ENCODE results near the gene MYO5B. TPM values are rescaled to one million over a fixed set of nuclear protein-coding genes. Genes with fewer than 3 reads are reported as not detected.

MYO5B gene
- polyA plus RNA-seq, 1 donor (not counting 4 experiments of a cell fraction or from before 2014, with no cell fraction given) = 6.8 TPM

GRCh38 chr18:49842656-49843055, 352.3 kb downstream of the MYO5B start:
- Histone ChIP-seq H3K79me2 (ENCODE audit: control insufficient read depth, insufficient read depth, low read length) (no peaks in the 10 kb centered on the region), H3K36me3 (ENCODE audit: control insufficient read depth in 2 of 2, extremely low read depth in 1 of 2, insufficient read depth in 2 of 2, low read length in 2 of 2) (peaks cover 4% of the 10 kb centered on the region in 2 experiments), H3K9ac (ENCODE audit: control insufficient read depth, extremely low read depth, insufficient read depth, low read length) (no peak overlapping the region), H3K27ac (ENCODE audit: control insufficient read depth, insufficient read depth, low read length) (no peak overlapping the region), H3K4me2 (ENCODE audit: control insufficient read depth, extremely low read depth, insufficient read depth, low read depth, low read length) (no peak overlapping the region), H4K20me1 (ENCODE audit: control insufficient read depth, extremely low read depth, insufficient read depth, low read length) (no peaks in the 10 kb centered on the region), H3K9me3 (ENCODE audit: control insufficient read depth, low read depth, low read length) (no peaks in the 10 kb centered on the region), H3K27me3 (ENCODE audit: control insufficient read depth, extremely low read depth, insufficient read depth, low read length) (no peaks in the 10 kb centered on the region), H3K9me1 (ENCODE audit: control insufficient read depth, extremely low read depth, insufficient read depth, low read length) (no peaks in the 10 kb centered on the region), H3K4me1 (ENCODE audit: control insufficient read depth, extremely low read depth, insufficient read depth, low read length) (peaks cover 8% of the 10 kb centered on the region), H3K4me3 (ENCODE audit: control insufficient read depth in 2 of 3, extremely low read depth in 1 of 3, insufficient read depth in 2 of 3, low read depth in 1 of 3, low read length in 3 of 3) (no peak overlapping the region), H2AFZ (ENCODE audit: control insufficient read depth, low read length) (no peak overlapping the region)
- no peak for TF ChIP-seq CTCF (optimal IDR thresholded peaks at IDR 0.05 in 1 of 3, IDR thresholded peaks at IDR 0.05 in 1 of 3, conservative IDR thresholded peaks at IDR 0.05 in 1 of 3; ENCODE audit: extremely low read depth in 1 of 3, insufficient read depth in 2 of 3, low read length in 3 of 3)
- TF ChIP-seq EZH2 (IDR thresholded peaks at IDR 0.05; ENCODE audit: low read length) = no peak
- dilution Hi-C loops (cut with MboI; ENCODE audit: extremely low pct_ligation_motif_present, low sequenced_read_pairs) = no loop called here
- no peak for FAIRE-seq
- DNase-seq (ENCODE audit: low read depth, low spot score) = no peak

- H2AFZ ChIP-seq (ENCODE audit: control insufficient read depth, low read length) = no peak overlapping the region
- dilution Hi-C loops (cut with MboI; ENCODE audit: extremely low pct_ligation_motif_present, low sequenced_read_pairs) = no loop called here
- no peak for FAIRE-seq
- TF ChIP-seq CTCF (optimal IDR thresholded peaks at IDR 0.05 in 1 of 3, IDR thresholded peaks at IDR 0.05 in 1 of 3, conservative IDR thresholded peaks at IDR 0.05 in 1 of 3; ENCODE audit: extremely low read depth in 1 of 3, insufficient read depth in 2 of 3, low read length in 3 of 3) = no peak
- no peak for TF ChIP-seq EZH2 (IDR thresholded peaks at IDR 0.05; ENCODE audit: low read length)
- H3K9me1 ChIP-seq (ENCODE audit: control insufficient read depth, extremely low read depth, insufficient read depth, low read length) = no peaks in the 10 kb centered on the region
- H3K4me2 ChIP-seq (ENCODE audit: control insufficient read depth, extremely low read depth, insufficient read depth, low read depth, low read length) = no peak overlapping the region
- peaks cover 4 to 5% of the 10 kb centered on the region in 2 experiments for H3K36me3 ChIP-seq (ENCODE audit: control insufficient read depth in 2 of 2, extremely low read depth in 1 of 2, insufficient read depth in 2 of 2, low read length in 2 of 2)
- no peak overlapping the region for H3K9ac ChIP-seq (ENCODE audit: control insufficient read depth, extremely low read depth, insufficient read depth, low read length)
- no peaks in the 10 kb centered on the region for H3K79me2 ChIP-seq (ENCODE audit: control insufficient read depth, insufficient read depth, low read length)
- H3K9me3 ChIP-seq (ENCODE audit: control insufficient read depth, low read depth, low read length) = no peaks in the 10 kb centered on the region
- H3K27me3 ChIP-seq (ENCODE audit: control insufficient read depth, extremely low read depth, insufficient read depth, low read length) = no peaks in the 10 kb centered on the region
- no peaks in the 10 kb centered on the region for H4K20me1 ChIP-seq (ENCODE audit: control insufficient read depth, extremely low read depth, insufficient read depth, low read length)
- no peak overlapping the region for H3K27ac ChIP-seq (ENCODE audit: control insufficient read depth, insufficient read depth, low read length)
- DNase-seq (ENCODE audit: low read depth, low spot score) = no peak
- H3K4me3 ChIP-seq (ENCODE audit: control insufficient read depth in 2 of 3, extremely low read depth in 1 of 3, insufficient read depth in 2 of 3, low read depth in 1 of 3, low read length in 3 of 3) = no peak overlapping the region
- H3K4me1 ChIP-seq (ENCODE audit: control insufficient read depth, extremely low read depth, insufficient read depth, low read length) = peaks cover 8% of the 10 kb centered on the region
These were observed 353.4 kb downstream of the MYO5B start for GRCh38 chr18:49841236-49842217.

All from keratinocyte (primary cell).